GM19023 (cell line): ENCODE results near the gene SMIM23.

Experiments
- ATAC-seq: cut with Tn5 transposase; IDR thresholded peaks from one replicate; pipeline ENCODE4 v1.9.1; 2021; ENCODE audit warnings: mild to moderate bottlenecking, moderate library complexity; ENCODE audit not compliant: unreplicated experiment

SMIM23 gene

DNA sequence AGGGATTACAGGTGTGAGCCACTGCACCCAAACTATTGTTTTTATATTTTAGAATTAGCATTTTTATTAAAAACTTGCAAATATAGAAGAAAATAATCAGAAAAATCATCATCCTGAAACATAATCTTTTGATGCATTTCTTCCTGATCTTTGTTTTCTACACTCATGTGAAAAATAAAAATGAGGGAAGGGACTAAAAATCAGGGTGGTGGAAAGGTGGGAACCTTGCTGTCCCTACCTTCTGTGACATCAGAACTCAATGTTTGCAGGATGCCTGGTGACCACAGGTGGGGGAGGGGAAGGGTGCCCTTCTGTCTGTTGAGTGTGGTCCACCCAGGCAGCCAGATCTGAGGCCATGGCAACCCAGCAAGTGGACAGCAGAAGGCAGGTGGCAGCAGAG is at the start of gene SMIM23:
SMIM23 (plus strand) TSS at position 301 of the 400 bp plus-strand sequence; CDS start at position 356, 55 bp downstream.
- ATAC-seq = no peak

- no peak for ATAC-seq
These were observed 48.4 kb upstream of the SMIM23 start for GRCh38 chr5:171736976-171737891.

DNA sequence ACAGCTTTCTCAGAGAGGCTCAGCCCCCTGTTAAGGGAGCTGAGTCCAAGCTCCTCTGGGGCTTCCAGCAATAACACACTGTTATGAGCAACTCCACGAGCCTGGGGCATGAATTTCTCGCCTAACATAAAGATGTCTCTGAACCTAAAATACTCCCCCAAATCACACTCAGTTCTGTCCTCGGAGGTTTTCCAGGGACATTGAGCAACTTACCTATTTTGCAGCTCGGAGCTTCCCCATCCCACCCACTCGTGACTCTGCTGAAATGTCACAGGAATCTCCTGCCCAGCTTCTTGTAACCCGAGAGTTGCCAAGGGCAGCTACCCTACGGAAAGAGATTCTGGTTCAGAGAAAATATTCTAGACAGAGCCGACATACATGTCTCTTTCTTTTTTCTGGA is 47.1 kb upstream of the SMIM23 start:
- no peak for ATAC-seq

DNA sequence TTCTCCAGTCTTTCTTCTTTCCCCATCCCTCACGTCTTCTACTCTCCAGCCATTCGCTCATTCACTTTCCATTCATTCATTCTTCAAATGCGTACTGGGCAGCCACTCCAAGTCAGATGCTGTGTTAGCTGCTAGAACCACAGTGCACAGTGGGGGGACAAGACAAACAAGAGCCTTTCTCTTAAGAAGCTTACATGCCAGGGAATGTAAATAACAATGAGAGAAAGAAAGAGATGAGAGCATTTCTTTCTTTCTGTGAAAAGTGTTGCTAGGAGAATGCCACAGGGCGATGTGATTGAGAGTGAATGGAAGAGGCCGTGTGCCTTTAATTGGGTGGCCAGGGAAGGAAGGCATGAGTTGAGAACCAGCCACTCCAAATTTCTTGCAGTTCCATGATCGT is 46.3 kb upstream of the SMIM23 start:
- no peak for ATAC-seq

DNA sequence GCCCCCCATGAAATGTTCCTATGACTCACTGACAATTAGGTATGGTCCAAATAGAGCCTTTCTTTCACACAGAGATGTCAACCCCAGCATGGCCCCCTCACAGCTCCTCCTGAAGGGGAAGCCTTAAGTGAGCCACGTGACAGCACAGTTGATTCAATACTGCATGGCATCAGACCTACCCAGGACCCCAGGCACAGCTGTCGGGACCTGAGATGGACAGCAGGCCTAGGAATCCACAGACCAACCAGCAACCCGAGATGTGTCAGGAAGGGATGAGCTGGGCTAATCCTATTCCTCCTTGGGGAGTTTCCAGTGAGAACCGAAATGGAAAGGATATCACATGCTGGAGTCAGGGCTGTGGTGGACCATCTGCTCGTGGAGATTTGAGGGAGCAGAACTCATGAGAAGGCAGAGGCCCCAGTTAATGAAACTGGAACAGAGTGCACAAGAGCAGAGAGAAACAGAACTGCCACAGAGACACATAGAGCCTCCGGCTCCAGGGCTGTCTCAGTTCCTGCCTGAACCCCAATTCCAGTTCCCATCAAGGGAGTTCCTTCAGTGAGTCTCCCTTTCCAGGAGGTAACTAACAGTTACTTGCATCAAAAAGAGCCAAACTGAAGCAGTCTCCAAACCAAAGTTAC is 42.1 kb upstream of the SMIM23 start:
- ATAC-seq = no peak

DNA sequence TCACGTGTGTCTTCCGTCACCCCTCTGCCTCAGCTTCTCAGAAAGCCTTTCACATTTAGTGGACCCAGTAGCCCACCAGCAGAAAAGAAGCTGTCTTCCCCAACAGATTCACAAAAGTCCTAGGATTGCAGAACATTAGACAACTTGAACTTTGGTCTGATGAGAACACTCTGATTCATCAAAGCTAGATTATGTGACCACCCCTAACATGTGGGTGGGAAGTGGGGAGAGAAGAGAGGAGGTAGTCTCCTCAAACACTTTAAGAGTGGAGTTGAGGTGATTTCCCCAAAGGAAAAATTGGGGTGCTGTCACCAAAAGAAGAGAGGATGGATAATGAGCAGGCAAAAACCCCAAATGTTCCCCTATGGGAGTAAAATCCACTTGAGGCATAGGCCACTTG is 41.4 kb upstream of the SMIM23 start:
- no peak for ATAC-seq

DNA sequence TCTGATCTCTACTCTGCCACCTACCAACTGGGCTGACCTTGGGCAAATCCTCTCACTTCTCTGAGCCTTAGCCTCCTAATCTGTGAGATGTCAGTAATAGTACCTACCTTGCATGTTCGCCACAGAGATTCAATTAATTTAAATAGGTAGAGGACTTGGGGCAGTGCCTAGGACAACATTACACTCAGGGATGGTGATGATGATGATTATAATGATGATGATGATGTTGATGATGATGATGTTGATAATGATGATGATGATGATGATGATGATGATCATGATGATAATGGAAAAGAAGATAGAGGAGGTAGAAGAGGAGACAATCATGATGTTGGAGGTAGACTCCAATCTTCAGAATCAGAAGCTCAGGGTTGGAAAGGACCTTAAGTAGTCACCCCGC is 40.7 kb upstream of the SMIM23 start:
- ATAC-seq = no peak

GRCh38 chr5:171745602-171746001 is 40.0 kb upstream of the SMIM23 start:
- no peak for ATAC-seq

- no peak for ATAC-seq
These were observed 38.4 kb upstream of the SMIM23 start for GRCh38 chr5:171747061-171747859.

GRCh38 chr5:171748720-171749119 is 36.9 kb upstream of the SMIM23 start:
- no peak for ATAC-seq

DNA sequence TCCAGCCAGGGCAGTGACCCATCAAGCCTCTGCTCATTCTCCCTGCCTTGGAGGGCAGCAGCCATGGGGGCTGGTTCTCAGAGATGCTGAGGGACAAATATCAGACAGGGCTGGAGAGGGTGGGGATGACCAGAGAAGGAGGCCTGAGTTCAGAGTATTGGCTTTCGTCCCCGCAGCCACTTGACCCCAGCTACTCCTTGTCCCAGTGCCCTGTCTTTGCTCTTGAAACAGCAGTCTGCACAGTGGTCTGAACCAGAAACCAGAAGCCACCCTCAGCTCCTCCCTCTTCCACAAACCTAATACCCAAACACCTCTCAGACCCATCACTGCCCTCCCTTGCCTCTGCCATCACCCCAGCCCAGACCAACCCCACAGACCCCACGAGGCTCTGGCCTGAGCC is 36.3 kb upstream of the SMIM23 start:
- ATAC-seq = no peak

GRCh38 chr5:171750311-171750788 is 35.3 kb upstream of the SMIM23 start:
- no peak for ATAC-seq

DNA sequence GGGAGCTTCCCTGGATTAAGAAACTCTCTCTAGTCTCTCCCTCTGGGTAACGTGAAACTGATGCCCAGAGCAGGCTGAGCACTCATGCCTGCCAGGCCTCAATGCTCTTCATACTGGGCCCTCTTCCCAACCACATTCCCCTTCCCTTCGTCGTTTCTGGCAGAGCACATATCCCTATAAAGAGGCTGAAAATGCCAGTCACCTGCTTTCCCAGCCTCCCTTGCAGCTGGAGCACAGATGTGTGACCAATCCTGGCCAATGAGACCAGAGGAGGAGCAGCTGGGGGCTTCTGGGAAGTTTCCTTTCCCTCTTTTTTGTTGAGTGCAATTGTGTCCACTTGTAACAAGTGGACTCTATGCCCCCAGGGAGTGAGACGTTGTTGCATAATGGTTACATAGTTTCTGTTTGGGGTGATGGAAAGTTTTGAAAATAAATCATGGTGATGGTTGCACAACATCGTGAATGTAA is 30.2 kb upstream of the SMIM23 start:
- no peak for ATAC-seq

DNA sequence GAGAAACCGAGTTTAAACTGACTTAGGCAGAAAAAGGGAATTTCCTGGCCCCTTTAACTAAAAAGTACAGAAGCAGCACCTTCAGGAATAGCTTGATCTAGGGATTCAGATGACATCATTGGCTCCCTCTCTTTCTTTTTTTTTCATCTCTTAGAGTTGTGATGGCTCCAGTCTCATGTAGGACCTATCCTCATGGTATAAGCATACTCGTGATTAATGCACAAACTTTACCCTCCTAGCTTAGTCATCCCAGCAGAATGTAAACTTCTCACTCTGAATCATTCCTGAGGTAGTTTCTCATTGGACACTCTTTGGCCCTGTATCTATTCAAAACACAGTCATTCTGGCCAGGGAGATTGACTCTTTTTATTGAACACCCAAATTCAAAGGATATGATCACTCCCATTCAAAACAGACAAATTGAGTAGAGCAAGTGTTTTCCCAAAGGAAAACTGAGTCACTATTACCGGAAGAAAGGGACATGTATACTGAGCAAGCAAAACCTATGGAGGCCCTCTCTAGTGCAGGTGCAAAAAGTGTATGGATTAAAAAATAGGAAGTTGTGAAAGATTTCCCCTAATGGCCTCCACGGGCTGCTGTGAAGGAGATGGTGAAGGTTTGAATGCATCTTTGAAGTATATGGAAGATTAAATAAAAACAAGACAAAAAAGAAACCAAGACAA is 27.6 kb upstream of the SMIM23 start:
- ATAC-seq = no peak

DNA sequence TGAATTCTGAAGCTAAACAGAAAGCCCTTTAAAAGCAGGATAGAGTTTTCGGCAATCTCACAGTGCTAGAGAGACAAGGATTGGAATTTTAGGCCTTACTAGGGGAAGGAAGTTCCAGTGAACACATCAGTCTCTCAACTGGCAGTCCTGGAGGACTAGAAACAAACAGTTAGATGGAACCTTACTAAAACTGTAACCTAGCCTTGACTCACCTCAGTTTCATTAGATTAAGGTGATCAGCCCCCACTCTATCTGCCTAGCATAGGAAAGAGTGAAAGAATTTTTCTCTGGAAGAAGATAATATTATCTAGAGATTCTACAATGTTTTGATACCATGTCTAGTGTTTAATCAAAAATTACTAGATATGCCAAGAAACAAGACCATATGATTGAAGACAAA is 25.8 kb upstream of the SMIM23 start:
- no peak for ATAC-seq

GRCh38 chr5:171762021-171762608 is 23.5 kb upstream of the SMIM23 start:
- no peak for ATAC-seq

DNA sequence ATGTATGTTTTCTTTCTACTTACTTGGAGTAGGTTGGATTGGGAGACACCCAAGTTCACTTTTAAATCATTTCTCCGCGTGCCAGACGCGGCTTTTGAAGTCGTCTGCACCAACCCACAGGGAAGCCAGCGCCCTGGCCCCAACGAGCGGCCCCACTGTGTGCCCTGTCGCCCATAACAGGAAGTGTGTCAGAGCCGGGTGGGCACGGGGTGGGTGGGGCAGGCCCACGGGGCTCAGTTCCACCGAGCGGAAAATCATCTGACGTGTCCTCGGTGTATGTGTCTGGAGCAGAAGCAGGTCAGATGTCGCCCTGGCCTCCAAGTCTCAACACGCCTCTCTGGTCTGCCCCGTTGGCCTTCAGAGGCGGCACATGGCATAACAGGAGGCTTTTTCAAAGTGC is 22.7 kb upstream of the SMIM23 start:
- ATAC-seq = no peak

DNA sequence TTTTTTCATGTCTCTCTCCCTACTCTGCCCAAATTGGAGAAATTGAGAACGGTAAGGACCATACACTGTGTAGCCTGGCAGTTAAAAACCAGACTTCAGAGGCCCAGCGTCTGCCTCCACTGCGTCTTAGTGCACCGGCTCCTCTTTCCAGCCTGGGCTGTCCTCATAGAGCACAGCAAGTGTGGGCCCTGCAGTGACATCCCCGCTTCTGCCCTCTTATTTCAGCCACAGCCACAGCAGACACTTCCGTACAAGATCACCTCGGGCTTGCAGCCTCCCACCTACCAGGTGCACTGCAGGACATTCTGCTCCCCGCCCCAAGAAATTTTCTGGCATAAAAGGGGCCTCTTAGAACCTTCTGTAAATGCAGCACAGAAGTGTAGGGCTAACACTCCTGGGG is 21.4 kb upstream of the SMIM23 start:
- no peak for ATAC-seq

GRCh38 chr5:171766875-171767274 is 18.7 kb upstream of the SMIM23 start:
- no peak for ATAC-seq

GRCh38 chr5:171770153-171770552 is 15.5 kb upstream of the SMIM23 start:
- no peak for ATAC-seq
